Activated CD4-positive, alpha-beta memory T cell treated with anti-CD3 and anti-CD28 coated beads for 36 hours (primary cell): ENCODE data around the gene DTHD1. TPM values are rescaled to one million over a fixed set of nuclear protein-coding genes. Genes with fewer than 3 reads are reported as not detected.
A peak's percentile ranks its signal among the peaks of the same experiment; 100 is the strongest.

Experiments
- CTCF ChIA-PET: fragments of 350-600 bp; sonication (Branson Sonifier 250); formaldehyde crosslinking; loops from one replicate; lab custom pipeline; 2021; ENCODE audit warnings: antibody characterized with exemption, inconsistent platforms; lab: Charles Lee
- POLR2A ChIA-PET: fragments of 350-600 bp; sonication (Branson Sonifier 250); formaldehyde crosslinking; loops from one replicate; lab custom pipeline; 2021; ENCODE audit warnings: antibody characterized with exemption; lab: Charles Lee
- DNase-seq: peaks from one replicate; pipeline ENCODE4 v3.0.0-alpha.2; 2020
- H3K27ac Mint-ChIP-seq: one replicate; pipeline ENCODE4 v1.8.0; 2021; ENCODE audit warnings: mixed read lengths
- H3K27me3 Mint-ChIP-seq: one replicate; pipeline ENCODE4 v1.8.0; 2021; ENCODE audit warnings: mixed read lengths
- H3K36me3 Mint-ChIP-seq: one replicate; pipeline ENCODE4 v1.8.0; 2021; ENCODE audit warnings: mixed read lengths
- H3K4me1 Mint-ChIP-seq: one replicate; pipeline ENCODE4 v1.8.0; 2021; ENCODE audit warnings: low read depth, mixed read lengths
- H3K4me3 Mint-ChIP-seq: one replicate; pipeline ENCODE4 v1.8.0; 2021; ENCODE audit warnings: mild to moderate bottlenecking, mixed read lengths
- H3K9me3 Mint-ChIP-seq: one replicate; pipeline ENCODE4 v1.8.0; 2021; ENCODE audit warnings: mixed read lengths
- intact Hi-C: fragments of 100-400 bp; cut with micrococcal nuclease; formaldehyde crosslinking; loops from one replicate; pipeline ENCODE4 v1.15.1; 2023
- total RNA-seq, 2 experiments: library from RNA; stranded (reverse); gene quantifications; one replicate each; pipeline ENCODE4 v1.2.3, GENCODE V29; 2021

Gene DTHD1
- total RNA-seq, 2 experiments from 2014 or later = 3.1 to 3.8 TPM

- H3K4me1 Mint-ChIP-seq = peaks cover 23% of the 10 kb centered on the region
- H3K27me3 Mint-ChIP-seq = peaks cover 2% of the 10 kb centered on the region
- CTCF ChIA-PET = interaction anchor here (1.0 to 2.7 kb wide), 3 partner anchors 7 to 124 kb away, joined by 3 to 14 read pairs (median 3); no protein-coding TSS in a partner anchor
- no peaks in the 10 kb centered on the region for H3K9me3 Mint-ChIP-seq
- DNase-seq = no peak
- H3K4me3 Mint-ChIP-seq = no peak overlapping the region
- POLR2A ChIA-PET = interaction anchor here (1.2 kb wide), 1 partner anchor 106 kb away, joined by 3 read pairs; no protein-coding TSS in a partner anchor
- intact Hi-C loops = loop anchor here (5.0 kb wide), 1 partner anchor 420 kb away; no protein-coding TSS in a partner anchor
- H3K36me3 Mint-ChIP-seq = no peaks in the 10 kb centered on the region
- H3K27ac Mint-ChIP-seq = no peak overlapping the region
These were observed 110.6 kb downstream of the DTHD1 start for GRCh38 chr4:36392024-36392423.

- CTCF ChIA-PET = interaction anchor here (1.0 to 1.1 kb wide), 2 partner anchors 125 to 996 kb away, joined by 3 to 6 read pairs; no protein-coding TSS in a partner anchor
- peak overlapping the region; percentile 38 for H3K27ac Mint-ChIP-seq
- peaks cover 2% of the 10 kb centered on the region for H3K27me3 Mint-ChIP-seq
- H3K4me1 Mint-ChIP-seq = peaks cover 23% of the 10 kb centered on the region
- DNase-seq = no peak
- H3K4me3 Mint-ChIP-seq = no peak overlapping the region
- POLR2A ChIA-PET = interaction anchor here (1.2 kb wide), 1 partner anchor 107 kb away, joined by 3 read pairs; no protein-coding TSS in a partner anchor
- intact Hi-C loops = loop anchor here (5.0 kb wide), 1 partner anchor 421 kb away; no protein-coding TSS in a partner anchor
- no peaks in the 10 kb centered on the region for H3K9me3 Mint-ChIP-seq
- H3K36me3 Mint-ChIP-seq = no peaks in the 10 kb centered on the region
These were observed 111.5 kb downstream of the DTHD1 start for GRCh38 chr4:36392916-36393315.

Other genes starting within 250 kb of the DTHD1 start
- gene ARAP2, start 37.1 kb upstream of the DTHD1 start, total RNA-seq = 10 to 100 TPM; 49.3 to 57.7 TPM